Endothelial cell of umbilical vein (primary cell): ENCODE measurements around the gene RPS6KA5.

Experiments
- EZH2 ChIP-seq: IDR thresholded peaks from 2 replicates; pipeline ENCODE4 v1.6.1; 2012; ENCODE audit warnings: borderline replicate concordance, low read depth, mild to moderate bottlenecking, moderate library complexity, low read length, inconsistent platforms; ENCODE audit not compliant: severe bottlenecking
- POLR2AphosphoS5 ChIP-seq: IDR thresholded peaks from 2 replicates; pipeline ENCODE4 v1.6.1; 2012; ENCODE audit warnings: low read depth, mild to moderate bottlenecking, control low read depth, low read length, moderate library complexity; ENCODE audit not compliant: insufficient read depth
- TF ChIP-seq, protein P1 (sequence below), 2 donors: IDR thresholded peaks; 1 replicate in 1 of 2; 2 replicates in 1 of 2; pipeline ENCODE4 v1.5.1; 2011; ENCODE audit warnings: low read length in 2 of 2, mild to moderate bottlenecking in 2 of 2, moderate library complexity in 2 of 2, control low read depth in 1 of 2, inconsistent platforms in 1 of 2, low read depth in 1 of 2; ENCODE audit not compliant: insufficient read depth in 1 of 2; ENCODE audit errors: extremely low read depth in 1 of 2
- TF ChIP-seq, protein P2 (sequence below): IDR thresholded peaks from 2 replicates; pipeline ENCODE4 v1.6.1; 2011; ENCODE audit not compliant: insufficient read depth, insufficient read length

DNA sequence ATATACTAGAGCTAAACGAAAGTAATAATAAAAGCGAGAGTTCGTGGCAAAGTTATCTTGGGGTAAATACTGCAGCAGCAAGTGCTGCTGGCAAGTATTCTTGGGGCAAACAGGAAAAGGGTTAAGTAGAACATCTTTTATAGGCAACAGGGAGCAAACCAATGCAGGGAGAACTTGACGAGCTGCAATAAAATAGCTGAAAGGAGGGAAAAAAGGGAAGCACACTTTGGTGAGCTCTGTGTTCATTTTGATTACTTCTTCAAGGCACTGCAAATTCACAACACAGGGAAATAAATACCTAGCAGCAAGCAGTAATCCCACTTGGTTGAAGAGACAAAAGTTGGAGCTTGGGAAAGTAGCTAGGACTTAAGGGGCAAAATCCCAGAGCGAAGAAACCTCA is 201.9 kb downstream of the RPS6KA5 start:
- TF ChIP-seq, protein P1, sequence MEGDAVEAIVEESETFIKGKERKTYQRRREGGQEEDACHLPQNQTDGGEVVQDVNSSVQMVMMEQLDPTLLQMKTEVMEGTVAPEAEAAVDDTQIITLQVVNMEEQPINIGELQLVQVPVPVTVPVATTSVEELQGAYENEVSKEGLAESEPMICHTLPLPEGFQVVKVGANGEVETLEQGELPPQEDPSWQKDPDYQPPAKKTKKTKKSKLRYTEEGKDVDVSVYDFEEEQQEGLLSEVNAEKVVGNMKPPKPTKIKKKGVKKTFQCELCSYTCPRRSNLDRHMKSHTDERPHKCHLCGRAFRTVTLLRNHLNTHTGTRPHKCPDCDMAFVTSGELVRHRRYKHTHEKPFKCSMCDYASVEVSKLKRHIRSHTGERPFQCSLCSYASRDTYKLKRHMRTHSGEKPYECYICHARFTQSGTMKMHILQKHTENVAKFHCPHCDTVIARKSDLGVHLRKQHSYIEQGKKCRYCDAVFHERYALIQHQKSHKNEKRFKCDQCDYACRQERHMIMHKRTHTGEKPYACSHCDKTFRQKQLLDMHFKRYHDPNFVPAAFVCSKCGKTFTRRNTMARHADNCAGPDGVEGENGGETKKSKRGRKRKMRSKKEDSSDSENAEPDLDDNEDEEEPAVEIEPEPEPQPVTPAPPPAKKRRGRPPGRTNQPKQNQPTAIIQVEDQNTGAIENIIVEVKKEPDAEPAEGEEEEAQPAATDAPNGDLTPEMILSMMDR (IDR thresholded peaks at IDR 0.05; ENCODE audit: extremely low read depth in 1 of 2, insufficient read depth in 1 of 2, low read depth in 1 of 2, low read length in 2 of 2): no peak
- TF ChIP-seq EZH2 (no peak), POLR2AphosphoS5 (no peak)
- TF ChIP-seq, protein P2, sequence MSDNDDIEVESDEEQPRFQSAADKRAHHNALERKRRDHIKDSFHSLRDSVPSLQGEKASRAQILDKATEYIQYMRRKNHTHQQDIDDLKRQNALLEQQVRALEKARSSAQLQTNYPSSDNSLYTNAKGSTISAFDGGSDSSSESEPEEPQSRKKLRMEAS: no peak
